ENCODE measurements around the gene SZT2. TPM values are rescaled to one million over a fixed set of nuclear protein-coding genes. Genes with fewer than 3 reads are reported as not detected.

Gene SZT2
- total RNA-seq, 1 experiment from 2014 or later = 28.4 TPM

- Mint-ChIP-seq H3K4me1 (peaks cover 23% of the 10 kb centered on the region), H3K27me3 (ENCODE audit: low read depth) (no peaks in the 10 kb centered on the region), H3K9me3 (no peaks in the 10 kb centered on the region), H3K36me3 (peaks cover 15% of the 10 kb centered on the region), H3K27ac (peak within 1 kb of the TSS; percentile 97), H3K4me3 (peak within 1 kb of the TSS; percentile 81)
- POLR2A ChIA-PET = interaction anchor here (0.5 to 2.1 kb wide), 6 partner anchors 9 to 98 kb away, joined by 3 to 17 read pairs (median 4); partner anchors contain the start of genes CDC20, MED8, SZT2 and TMEM125
- ATAC-seq (peak; percentile 74), DNase-seq (ENCODE audit: low spot score) (peak; percentile 90)
- CTCF ChIA-PET = interaction anchor here (1.3 to 2.5 kb wide), 5 partner anchors 10 to 82 kb away, joined by 4 to 23 read pairs (median 7); partner anchors contain the start of genes C1orf210, CDC20, MED8 and SZT2
- TF ChIP-seq FOXJ3 (CRISPR knock-in tag; IDR thresholded peaks at IDR 0.05; ENCODE audit: borderline replicate concordance) (no peak), MYBL2 (CRISPR knock-in tag; IDR thresholded peaks at IDR 0.05) (peak; percentile 80; the same call in 1 of the 2 replicates), HMGXB4 (CRISPR knock-in tag; IDR thresholded peaks at IDR 0.05) (peak; percentile 85), MLX (CRISPR knock-in tag; IDR thresholded peaks at IDR 0.05) (no peak), ZNF281 (CRISPR knock-in tag; IDR thresholded peaks at IDR 0.05) (peak; percentile 68; the same call in 1 of the 2 replicates), GTF2I (CRISPR knock-in tag; conservative IDR thresholded peaks at IDR 0.05) (0 out of 2 replicates have a peak, but pooled peaks have one; percentile 16), FOXP4 (CRISPR knock-in tag; IDR thresholded peaks at IDR 0.05) (peak; percentile 6; the same call in 1 of the 2 replicates), NFYB (CRISPR knock-in tag; conservative IDR thresholded peaks at IDR 0.05; ENCODE audit: low read depth) (peak; percentile 46), USF1 (CRISPR knock-in tag; IDR thresholded peaks at IDR 0.05) (no peak; the same call in 1 of the 2 replicates), ARID4B (CRISPR knock-in tag; IDR thresholded peaks at IDR 0.05; ENCODE audit: borderline replicate concordance) (peak; percentile 69; the same call in 1 of the 2 replicates), ZBTB43 (CRISPR knock-in tag; IDR thresholded peaks at IDR 0.05) (0 out of 2 replicates have a peak, but pooled peaks have one; percentile 73), ZNF232 (CRISPR knock-in tag; IDR thresholded peaks at IDR 0.05) (no peak), RORB (CRISPR knock-in tag; IDR thresholded peaks at IDR 0.05) (no peak), ZNF263 (CRISPR knock-in tag; IDR thresholded peaks at IDR 0.05; ENCODE audit: low read depth) (0 out of 2 replicates have a peak, but pooled peaks have one; percentile 16), CBFB (CRISPR knock-in tag; IDR thresholded peaks at IDR 0.05; ENCODE audit: low read depth) (no peak), PREB (CRISPR knock-in tag; IDR thresholded peaks at IDR 0.05; ENCODE audit: borderline replicate concordance) (0 out of 2 replicates have a peak, but pooled peaks have one; percentile 36), SMAD3 (CRISPR knock-in tag; IDR thresholded peaks at IDR 0.05; ENCODE audit: borderline replicate concordance) (no peak), MAX (CRISPR knock-in tag; IDR thresholded peaks at IDR 0.05) (peak; percentile 94)
Measured at GRCh38 chr1:43367904-43368645, 21.6 kb upstream of the SZT2 start, which contains the start of gene ELOVL1. ELOVL1 (minus strand) TSS chr1:43368011; CDS start chr1:43365609, 2,402 bp downstream.

Data from WTC11 (cell line).